Endothelial cell of umbilical vein (primary cell): ENCODE data around the gene ARRB1. TPM values are rescaled to one million over a fixed set of nuclear protein-coding genes. Genes with fewer than 3 reads are reported as not detected.

Source experiments
- BruUV-seq: library from RNA; stranded (reverse); fragments of 400-500 nt; replicated peaks from 2 replicates; lab custom pipeline; 2021; lab: Mats Ljungman, UMichigan
- CTCF ChIA-PET: fragments of 300-600, 350-600 bp; sonication (Branson Sonifier 250); formaldehyde crosslinking; loops from one replicate; lab custom pipeline; 2021; ENCODE audit warnings: antibody characterized with exemption, inconsistent platforms; lab: Charles Lee
- POLR2A ChIA-PET: fragments of 300-600, 350-600 bp; sonication (Branson Sonifier 250); formaldehyde crosslinking; loops from one replicate; lab custom pipeline; 2021; ENCODE audit warnings: antibody characterized with exemption, inconsistent platforms; lab: Charles Lee
- DNase-seq: peaks from one replicate; pipeline ENCODE4 v3.0.0-alpha.2; 2011; ENCODE audit warnings: low read depth, low spot score
- FAIRE-seq: peaks from 2 replicates; lab custom pipeline; 2011; peaks lifted over from hg19 to GRCh38; lab: Jason Lieb, UNC
- H2AFZ ChIP-seq: 2 replicates; pipeline ENCODE4 v1.6.0; 2012; ENCODE audit warnings: low read depth, low read length, control low read depth, inconsistent platforms
- H3K27ac ChIP-seq: 2 replicates; pipeline ENCODE4 v1.5.1; 2011; ENCODE audit warnings: low read depth, mild to moderate bottlenecking, control low read depth, low read length, moderate library complexity; ENCODE audit not compliant: insufficient read depth
- H3K27me3 ChIP-seq, 2 experiments: 2 replicates each; pipeline versions ENCODE4 v1.6.0 to v1.6.1; 2011; ENCODE audit warnings: low read length in 2 of 2, mixed read lengths in 1 of 2; ENCODE audit not compliant: control insufficient read depth in 2 of 2, insufficient read depth in 2 of 2
- H3K36me3 ChIP-seq, 2 experiments: 2 replicates in 1 of 2; 3 replicates in 1 of 2; pipeline ENCODE4 v1.5.1; 2011; ENCODE audit warnings: low read length in 2 of 2, mild to moderate bottlenecking in 1 of 2, moderate library complexity in 1 of 2; ENCODE audit not compliant: control insufficient read depth in 2 of 2, insufficient read depth in 2 of 2; ENCODE audit errors: extremely low read depth in 1 of 2
- H3K4me1 ChIP-seq: 3 replicates; pipeline ENCODE4 v1.5.1; 2011; ENCODE audit warnings: mild to moderate bottlenecking, low read length; ENCODE audit not compliant: control insufficient read depth, insufficient read depth; ENCODE audit errors: extremely low read depth
- H3K4me2 ChIP-seq: 2 replicates; pipeline ENCODE4 v1.6.1; 2011; ENCODE audit warnings: low read length, control low read depth, mixed read lengths; ENCODE audit not compliant: insufficient read depth
- H3K4me3 ChIP-seq, 3 experiments: fragments of 200-600 bp in 1 of 3; sonication (generic), shearing (Covaris generic) in 1 of 3; replicated peaks in 1 of 3; 2 replicates each; pipeline ENCODE4 v1.5.1; 2011 to 2016; ENCODE audit warnings: control low read depth in 3 of 3, low read length in 3 of 3, mild to moderate bottlenecking in 2 of 3, inconsistent platforms in 1 of 3, low read depth in 1 of 3, moderate library complexity in 1 of 3; ENCODE audit not compliant: insufficient read depth in 1 of 3
- H3K79me2 ChIP-seq: 2 replicates; pipeline ENCODE4 v1.6.0; 2012; ENCODE audit warnings: low read length, inconsistent platforms; ENCODE audit not compliant: control insufficient read depth, insufficient read depth
- H3K9ac ChIP-seq: replicated peaks from 2 replicates; pipeline ENCODE3; 2011; ENCODE audit warnings: low read length, control low read depth; ENCODE audit not compliant: insufficient read depth; ENCODE audit errors: extremely low read depth
- H3K9me1 ChIP-seq: replicated peaks from 3 replicates; pipeline ENCODE4 v1.6.0; 2011; ENCODE audit warnings: mild to moderate bottlenecking, low read length; ENCODE audit not compliant: control insufficient read depth, insufficient read depth; ENCODE audit errors: extremely low read depth
- H3K9me3 ChIP-seq: replicated peaks from 2 replicates; pipeline ENCODE4 v1.5.1; 2012; ENCODE audit warnings: low read length, inconsistent platforms; ENCODE audit not compliant: control insufficient read depth, insufficient read depth
- H4K20me1 ChIP-seq: replicated peaks from 2 replicates; pipeline ENCODE3; 2011; ENCODE audit warnings: mild to moderate bottlenecking, low read length; ENCODE audit not compliant: control insufficient read depth, insufficient read depth; ENCODE audit errors: extremely low read depth
- CTCF ChIP-seq, 2 donors: IDR thresholded peaks; 1 replicate in 1 of 2; 2 replicates in 1 of 2; pipeline ENCODE4 v1.5.1; 2011; ENCODE audit warnings: low read length in 2 of 2, mild to moderate bottlenecking in 2 of 2, moderate library complexity in 2 of 2, control low read depth in 1 of 2, inconsistent platforms in 1 of 2, low read depth in 1 of 2; ENCODE audit not compliant: insufficient read depth in 1 of 2; ENCODE audit errors: extremely low read depth in 1 of 2
- EZH2 ChIP-seq: IDR thresholded peaks from 2 replicates; pipeline ENCODE4 v1.6.1; 2012; ENCODE audit warnings: borderline replicate concordance, low read depth, mild to moderate bottlenecking, moderate library complexity, low read length, inconsistent platforms; ENCODE audit not compliant: severe bottlenecking
- JUN ChIP-seq: IDR thresholded peaks from 2 replicates; pipeline ENCODE4 v1.6.1; 2011; ENCODE audit warnings: borderline replicate concordance, low read depth; ENCODE audit not compliant: insufficient read length, insufficient read depth
- POLR2A ChIP-seq: IDR thresholded peaks from 2 replicates; pipeline ENCODE4 v1.6.1; 2012; ENCODE audit warnings: low read depth, mild to moderate bottlenecking, control low read depth, low read length
- POLR2AphosphoS5 ChIP-seq: IDR thresholded peaks from 2 replicates; pipeline ENCODE4 v1.6.1; 2012; ENCODE audit warnings: low read depth, mild to moderate bottlenecking, control low read depth, low read length, moderate library complexity; ENCODE audit not compliant: insufficient read depth
- dilution Hi-C: fragments of 300-500 bp; cut with MboI; formaldehyde crosslinking; loops from one replicate; pipeline ENCODE4 v1.15.0; 2019; ENCODE audit warnings: low sequenced_read_pairs; ENCODE audit not compliant: extremely low pct_ligation_motif_present
- intact Hi-C: fragments of 100-400 bp; cut with micrococcal nuclease; formaldehyde crosslinking; loops from one replicate; pipeline ENCODE4 v1.10.0; 2022
- polyA plus RNA-seq, 4 experiments: library from polyadenylated mRNA; depleted of rRNA in 3 of 4; stranded (reverse) in 3 of 4; unstranded in 1 of 4; fragments of >200 nt; gene quantifications; 2 replicates each; pipeline versions ENCODE4 v1.2.1 to v1.2.3, GENCODE V29; 2011 to 2012; ENCODE audit warnings: missing spikeins in 1 of 4
- total RNA-seq: library from RNA; stranded (reverse); gene quantifications from 2 replicates; pipeline ENCODE4 v1.2.3, GENCODE V29; 2021

Gene ARRB1
- total and polyA plus RNA-seq, 2 donors (not counting 3 experiments of a cell fraction or from before 2014, with no cell fraction given): 63.9 to 92.6 TPM

GRCh38 chr11:75286826-75287465 is 64.5 kb downstream of the ARRB1 start:
- DNase-seq (no peak), FAIRE-seq (no peak)
- Histone ChIP-seq H3K9me3 (no peaks in the 10 kb centered on the region), H3K36me3 (peaks cover 0 to 41% of the 10 kb centered on the region in 2 experiments), H3K4me1 (no peaks in the 10 kb centered on the region), H3K9ac (no peak overlapping the region), H4K20me1 (no peaks in the 10 kb centered on the region), H3K9me1 (no peaks in the 10 kb centered on the region), H3K4me2 (no peak overlapping the region), H3K4me3 (no peak overlapping the region), H3K27me3 (no peaks in the 10 kb centered on the region), H3K27ac (no peak overlapping the region), H2AFZ (no peak overlapping the region), H3K79me2 (no peaks in the 10 kb centered on the region)
- ChIA-PET CTCF (interaction anchor here (0.8 to 1.6 kb wide), 2 partner anchors 42 to 105 kb away, joined by 3 read pairs; no protein-coding TSS in a partner anchor), POLR2A (no interaction called here)
- intact Hi-C loops: no loop called here
- TF ChIP-seq EZH2: no peak
- TF ChIP-seq POLR2AphosphoS5: no peak
- TF ChIP-seq CTCF (IDR thresholded peaks at IDR 0.05; ENCODE audit: extremely low read depth in 1 of 2, insufficient read depth in 1 of 2, low read depth in 1 of 2, low read length in 2 of 2): no peak
- TF ChIP-seq POLR2A: no peak
- TF ChIP-seq JUN: no peak
- BruUV-seq: no TSS peak
- dilution Hi-C loops: no loop called here
